HG03045 (cell line): ENCODE data around the gene NT5DC4.

Experiments used
- ATAC-seq: cut with Tn5 transposase; IDR thresholded peaks from one replicate; pipeline ENCODE4 v1.9.1; 2021; ENCODE audit warnings: mild to moderate bottlenecking, moderate library complexity; ENCODE audit not compliant: unreplicated experiment

NT5DC4 gene

DNA sequence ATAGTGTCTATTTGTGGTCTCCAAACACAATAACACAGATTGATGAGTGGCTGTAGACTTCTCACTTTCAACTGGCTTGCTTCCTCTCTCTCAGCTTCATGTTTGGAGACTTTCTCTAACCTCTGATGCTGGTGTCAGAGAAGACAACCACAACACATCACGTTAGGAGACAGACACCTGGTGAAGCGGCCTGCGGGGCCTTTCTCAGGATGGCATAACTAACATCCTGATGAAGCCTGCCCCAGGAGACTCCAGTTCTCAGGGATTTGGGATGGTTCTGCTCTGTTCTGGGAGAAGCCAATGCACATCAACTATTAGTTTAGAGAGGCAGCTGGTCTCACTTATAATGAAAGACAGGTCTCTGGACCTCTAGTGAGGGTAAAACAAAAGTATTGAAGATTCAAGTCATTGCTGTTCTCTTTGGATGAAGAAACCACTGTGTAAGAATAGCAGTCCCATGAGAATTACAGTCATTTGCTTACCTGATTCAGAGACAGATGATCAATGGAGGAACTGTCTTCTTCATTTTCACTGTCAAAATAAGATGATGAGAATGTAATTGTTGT, 61.5 kb downstream of the NT5DC4 start:
- ATAC-seq: peak; percentile 87

DNA sequence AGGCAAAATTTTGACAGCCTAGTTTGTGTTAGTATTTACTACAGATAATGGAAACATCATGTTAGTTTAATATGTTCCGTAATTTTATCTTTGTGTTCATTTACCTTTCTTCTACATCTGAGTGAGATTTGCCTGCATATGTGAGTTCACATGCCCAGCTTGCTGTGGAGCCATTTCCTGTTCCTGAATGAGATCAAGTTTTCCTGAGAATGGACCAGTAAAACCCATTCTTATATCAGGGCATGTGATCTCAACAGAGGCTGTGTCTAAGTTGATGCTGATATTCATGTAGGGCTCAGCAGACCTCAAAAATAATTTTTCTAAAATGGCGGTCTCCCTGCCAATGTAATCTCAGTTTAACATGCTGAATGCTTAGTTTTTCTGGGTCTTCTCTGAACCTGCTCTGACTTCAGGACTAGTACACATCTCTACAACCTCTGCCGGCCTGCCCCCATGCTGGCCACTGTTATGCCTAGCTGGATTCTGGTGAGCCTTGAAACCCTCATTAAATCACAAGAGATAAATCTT, 62.4 kb downstream of the NT5DC4 start:
- ATAC-seq: no peak

DNA sequence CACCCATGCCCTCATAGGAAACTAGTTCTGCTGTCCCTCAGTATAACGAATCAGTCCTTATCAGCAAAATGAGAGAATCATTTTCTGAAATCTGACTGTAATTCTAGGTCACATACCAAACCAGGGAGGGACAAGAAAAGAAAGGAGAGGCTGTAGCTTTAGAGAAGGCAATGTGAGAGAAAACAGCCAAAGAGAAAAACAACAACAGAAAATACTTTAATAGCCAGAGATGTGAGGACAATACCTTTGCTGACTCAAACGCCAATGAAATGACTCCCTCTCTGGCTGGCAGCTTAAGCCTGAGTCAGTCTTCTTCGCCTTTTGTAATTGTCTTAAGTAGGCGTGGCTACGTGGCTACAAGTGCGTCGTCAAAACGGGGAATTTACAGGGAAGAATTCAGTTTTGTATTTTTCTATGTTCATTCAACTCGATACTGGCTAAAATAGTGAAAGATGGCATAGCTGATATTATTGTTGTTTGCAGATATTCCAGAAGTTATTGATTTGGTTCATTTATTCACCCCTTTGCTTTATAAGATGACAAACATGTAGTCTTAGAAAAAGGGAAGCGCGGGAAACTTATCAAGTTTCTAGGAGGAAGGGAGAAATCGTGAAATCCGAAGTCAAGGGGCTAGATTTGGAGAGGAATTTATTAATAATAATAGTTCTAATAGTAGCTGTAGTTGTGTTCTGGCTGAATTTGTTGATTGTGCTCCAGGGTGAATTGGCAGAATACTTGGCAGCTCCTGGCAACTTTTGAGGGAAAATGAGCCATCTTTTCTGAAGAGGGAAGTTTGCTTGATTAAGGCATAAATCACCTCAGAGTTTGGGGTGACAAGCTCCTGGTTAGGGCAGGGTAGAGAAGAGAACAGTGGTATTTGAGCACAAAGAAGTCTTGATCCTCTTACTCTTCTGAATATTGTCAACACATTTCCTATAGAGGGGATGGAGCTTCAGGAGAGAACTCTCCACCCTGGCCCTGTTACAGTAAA, 63.7 kb downstream of the NT5DC4 start, which contains the start of gene IL1A:
TSS of gene IL1A (minus strand) at position 295 of the 991 bp plus-strand sequence. CDS start 723 bp downstream, outside the sequence.
- no peak for ATAC-seq

DNA sequence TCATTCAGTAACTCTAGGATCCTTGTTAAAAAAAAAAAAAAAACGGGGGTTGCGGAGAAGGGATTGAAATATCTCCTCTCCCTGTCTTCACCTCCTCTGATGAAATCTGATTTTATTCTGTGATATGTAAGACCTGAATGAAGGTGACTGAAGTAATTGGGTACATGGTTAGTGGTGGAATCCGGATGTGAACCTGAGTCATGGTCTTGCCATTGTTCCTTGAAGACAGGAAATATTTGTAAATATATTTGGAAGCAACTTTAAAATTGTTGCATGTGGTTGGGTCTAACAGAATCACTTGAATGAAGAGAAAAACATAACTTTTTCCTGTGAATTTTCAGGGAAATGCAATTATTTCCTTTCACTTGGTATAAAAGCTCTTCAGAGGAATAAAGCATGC, 66.5 kb downstream of the NT5DC4 start:
- ATAC-seq: no peak

DNA sequence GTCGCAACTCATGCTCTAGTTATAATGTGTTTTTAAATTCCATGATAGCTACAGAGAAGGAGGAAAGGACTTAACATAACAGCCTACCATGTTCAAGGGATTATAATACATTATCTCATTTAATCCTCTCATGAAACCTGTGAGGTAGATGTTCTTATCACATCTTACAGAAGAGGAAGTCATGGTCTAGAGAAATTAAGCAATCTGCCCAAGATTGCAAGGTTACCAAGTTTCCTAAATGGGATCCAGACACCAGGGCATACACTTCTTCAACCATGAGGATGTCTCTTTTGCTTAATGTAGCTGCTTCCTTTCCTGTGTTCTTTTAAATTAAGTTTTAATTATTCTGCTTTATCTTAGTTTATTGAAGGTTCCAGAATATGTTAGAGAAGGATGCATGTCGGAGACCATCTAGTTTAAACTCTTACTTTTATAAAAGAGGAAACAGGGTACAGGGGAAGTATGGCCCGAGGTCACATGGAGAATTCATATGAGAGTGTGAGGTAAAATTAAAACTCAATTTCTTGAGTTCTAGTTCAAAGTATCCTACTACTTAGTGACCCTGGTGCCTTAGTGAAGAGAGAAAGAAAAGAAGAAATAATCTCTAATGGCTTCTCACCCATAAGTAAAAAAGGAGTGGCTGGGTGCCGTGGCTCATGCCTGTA, 67.0 kb downstream of the NT5DC4 start:
- ATAC-seq: no peak

DNA sequence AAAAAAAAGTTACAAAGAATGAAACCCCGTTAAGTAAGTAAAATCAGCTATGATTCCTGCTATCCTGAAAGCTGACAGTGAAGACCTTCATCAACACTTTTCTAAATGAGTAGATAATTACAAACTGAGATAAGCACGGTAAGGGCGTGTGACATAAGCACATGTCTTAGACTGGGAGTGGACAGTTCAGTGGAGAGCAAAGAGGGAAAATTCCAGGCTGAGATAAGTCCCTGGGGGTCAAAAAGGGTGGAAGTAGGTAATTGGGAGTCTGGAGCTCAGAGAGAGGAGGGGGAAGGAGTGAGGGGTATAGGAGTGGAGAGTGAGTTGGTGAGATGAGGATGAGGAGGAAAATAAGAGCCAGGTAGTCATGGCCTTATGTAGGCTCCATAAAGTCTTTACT, 67.8 kb downstream of the NT5DC4 start:
- ATAC-seq: no peak
